ENCODE data around the gene MRM2. TPM values are rescaled to one million over a fixed set of nuclear protein-coding genes. Genes with fewer than 3 reads are reported as not detected.

The MRM2 gene
- total and polyA plus RNA-seq, 4 donors, result 9.7 to 14.9 (median 11.8) TPM

DNA sequence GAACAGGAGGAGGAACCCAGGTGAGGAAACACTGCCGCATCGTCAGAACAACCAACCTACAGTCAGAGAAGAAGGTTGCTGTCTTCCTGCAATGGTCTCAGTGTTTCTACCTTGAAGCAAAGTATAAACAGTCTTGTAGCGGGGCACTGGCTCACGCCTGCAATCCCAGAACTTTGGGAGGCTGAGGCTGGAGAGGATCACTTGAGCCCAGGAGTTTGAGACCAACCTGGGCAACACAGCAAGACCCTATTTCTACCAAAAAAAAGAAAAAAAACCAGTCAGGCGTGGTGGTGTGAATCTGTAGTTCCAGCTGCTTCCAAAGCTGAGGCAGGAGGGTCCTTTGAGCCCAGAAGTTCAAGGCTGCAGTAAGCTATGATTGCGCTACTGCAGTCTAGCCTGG, 48.9 kb upstream of the MRM2 start:
- DNase-seq (ENCODE audit: low spot score), result no peak
- H3K9me3 ChIP-seq (ENCODE audit: control insufficient read depth in 4 of 4, low read length in 3 of 4), result no peaks in the 10 kb centered on the region
- H3K4me1 ChIP-seq (ENCODE audit: control insufficient read depth in 4 of 4, insufficient read depth in 4 of 4, low read length in 3 of 4), result no peaks in the 10 kb centered on the region
- 96% methylated on average over 6 of the region's 6 CpGs for WGBS
- H3K4me3 ChIP-seq (ENCODE audit: low read depth in 1 of 3, low read length in 3 of 3), result no peak overlapping the region
- no peaks in the 10 kb centered on the region for H3K27me3 ChIP-seq (ENCODE audit: control insufficient read depth in 4 of 4, insufficient read depth in 4 of 4, low read length in 3 of 4)
- no peak overlapping the region for H3K9ac ChIP-seq (ENCODE audit: low read depth in 1 of 2, low read length in 2 of 2)
- H3K36me3 ChIP-seq (ENCODE audit: control insufficient read depth in 4 of 4, insufficient read depth in 3 of 4, low read depth in 1 of 4, low read length in 3 of 4), result no peaks in the 10 kb centered on the region
- TF ChIP-seq TAF1 (conservative IDR thresholded peaks at IDR 0.05) (no peak), SP1 (IDR thresholded peaks at IDR 0.05) (no peak), YY1 (IDR thresholded peaks at IDR 0.05) (no peak), FOXA2 (IDR thresholded peaks at IDR 0.05) (no peak), NR2F2 (IDR thresholded peaks at IDR 0.05) (no peak), HNF4G (IDR thresholded peaks at IDR 0.05) (no peak), EGR1 (IDR thresholded peaks at IDR 0.05; ENCODE audit: low read depth in 2 of 2) (no peak), JUND (IDR thresholded peaks at IDR 0.05) (no peak), FOXA1 (IDR thresholded peaks at IDR 0.05) (no peak), RAD21 (IDR thresholded peaks at IDR 0.05) (no peak)
- TF ChIP-seq, protein P1, sequence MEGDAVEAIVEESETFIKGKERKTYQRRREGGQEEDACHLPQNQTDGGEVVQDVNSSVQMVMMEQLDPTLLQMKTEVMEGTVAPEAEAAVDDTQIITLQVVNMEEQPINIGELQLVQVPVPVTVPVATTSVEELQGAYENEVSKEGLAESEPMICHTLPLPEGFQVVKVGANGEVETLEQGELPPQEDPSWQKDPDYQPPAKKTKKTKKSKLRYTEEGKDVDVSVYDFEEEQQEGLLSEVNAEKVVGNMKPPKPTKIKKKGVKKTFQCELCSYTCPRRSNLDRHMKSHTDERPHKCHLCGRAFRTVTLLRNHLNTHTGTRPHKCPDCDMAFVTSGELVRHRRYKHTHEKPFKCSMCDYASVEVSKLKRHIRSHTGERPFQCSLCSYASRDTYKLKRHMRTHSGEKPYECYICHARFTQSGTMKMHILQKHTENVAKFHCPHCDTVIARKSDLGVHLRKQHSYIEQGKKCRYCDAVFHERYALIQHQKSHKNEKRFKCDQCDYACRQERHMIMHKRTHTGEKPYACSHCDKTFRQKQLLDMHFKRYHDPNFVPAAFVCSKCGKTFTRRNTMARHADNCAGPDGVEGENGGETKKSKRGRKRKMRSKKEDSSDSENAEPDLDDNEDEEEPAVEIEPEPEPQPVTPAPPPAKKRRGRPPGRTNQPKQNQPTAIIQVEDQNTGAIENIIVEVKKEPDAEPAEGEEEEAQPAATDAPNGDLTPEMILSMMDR (IDR thresholded peaks at IDR 0.05; ENCODE audit: low read depth, low read length, missing input control), result no peak
- TF ChIP-seq, protein P2, sequence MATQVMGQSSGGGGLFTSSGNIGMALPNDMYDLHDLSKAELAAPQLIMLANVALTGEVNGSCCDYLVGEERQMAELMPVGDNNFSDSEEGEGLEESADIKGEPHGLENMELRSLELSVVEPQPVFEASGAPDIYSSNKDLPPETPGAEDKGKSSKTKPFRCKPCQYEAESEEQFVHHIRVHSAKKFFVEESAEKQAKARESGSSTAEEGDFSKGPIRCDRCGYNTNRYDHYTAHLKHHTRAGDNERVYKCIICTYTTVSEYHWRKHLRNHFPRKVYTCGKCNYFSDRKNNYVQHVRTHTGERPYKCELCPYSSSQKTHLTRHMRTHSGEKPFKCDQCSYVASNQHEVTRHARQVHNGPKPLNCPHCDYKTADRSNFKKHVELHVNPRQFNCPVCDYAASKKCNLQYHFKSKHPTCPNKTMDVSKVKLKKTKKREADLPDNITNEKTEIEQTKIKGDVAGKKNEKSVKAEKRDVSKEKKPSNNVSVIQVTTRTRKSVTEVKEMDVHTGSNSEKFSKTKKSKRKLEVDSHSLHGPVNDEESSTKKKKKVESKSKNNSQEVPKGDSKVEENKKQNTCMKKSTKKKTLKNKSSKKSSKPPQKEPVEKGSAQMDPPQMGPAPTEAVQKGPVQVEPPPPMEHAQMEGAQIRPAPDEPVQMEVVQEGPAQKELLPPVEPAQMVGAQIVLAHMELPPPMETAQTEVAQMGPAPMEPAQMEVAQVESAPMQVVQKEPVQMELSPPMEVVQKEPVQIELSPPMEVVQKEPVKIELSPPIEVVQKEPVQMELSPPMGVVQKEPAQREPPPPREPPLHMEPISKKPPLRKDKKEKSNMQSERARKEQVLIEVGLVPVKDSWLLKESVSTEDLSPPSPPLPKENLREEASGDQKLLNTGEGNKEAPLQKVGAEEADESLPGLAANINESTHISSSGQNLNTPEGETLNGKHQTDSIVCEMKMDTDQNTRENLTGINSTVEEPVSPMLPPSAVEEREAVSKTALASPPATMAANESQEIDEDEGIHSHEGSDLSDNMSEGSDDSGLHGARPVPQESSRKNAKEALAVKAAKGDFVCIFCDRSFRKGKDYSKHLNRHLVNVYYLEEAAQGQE (IDR thresholded peaks at IDR 0.05), result no peak
- H3K27ac ChIP-seq (ENCODE audit: low read depth in 1 of 2, low read length in 2 of 2), result no peak overlapping the region

DNA sequence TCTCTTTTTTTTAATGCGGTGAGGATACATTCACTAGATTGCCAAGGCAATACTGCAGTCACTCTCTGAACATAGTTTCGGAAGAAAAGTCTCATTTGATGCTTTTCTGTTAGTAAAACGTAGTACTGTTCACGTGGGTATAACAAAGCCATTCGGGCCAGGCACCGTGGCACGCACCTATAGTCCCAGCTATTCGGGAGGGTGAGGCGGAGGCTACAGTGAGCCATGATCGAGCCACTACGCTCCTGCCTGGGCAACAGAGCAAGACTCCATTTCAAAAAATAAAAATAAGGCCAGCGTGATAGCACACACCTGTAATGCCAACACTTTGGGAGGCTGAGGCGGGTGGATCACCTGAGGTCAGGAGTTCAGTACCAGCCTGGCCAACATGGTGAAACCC, 47.6 kb upstream of the MRM2 start:
- Histone ChIP-seq H3K4me1 (ENCODE audit: control insufficient read depth in 4 of 4, insufficient read depth in 4 of 4, low read length in 3 of 4) (no peaks in the 10 kb centered on the region), H3K4me3 (ENCODE audit: low read depth in 1 of 3, low read length in 3 of 3) (no peak overlapping the region), H3K36me3 (ENCODE audit: control insufficient read depth in 4 of 4, insufficient read depth in 3 of 4, low read depth in 1 of 4, low read length in 3 of 4) (no peaks in the 10 kb centered on the region), H3K9me3 (ENCODE audit: control insufficient read depth in 4 of 4, low read length in 3 of 4) (no peaks in the 10 kb centered on the region), H3K9ac (ENCODE audit: low read depth in 1 of 2, low read length in 2 of 2) (no peak overlapping the region), H3K27me3 (ENCODE audit: control insufficient read depth in 4 of 4, insufficient read depth in 4 of 4, low read length in 3 of 4) (no peaks in the 10 kb centered on the region), H3K27ac (ENCODE audit: low read depth in 1 of 2, low read length in 2 of 2) (no peak overlapping the region)
- 96% methylated on average over 13 of the region's 13 CpGs for WGBS
- TF ChIP-seq, protein P3, sequence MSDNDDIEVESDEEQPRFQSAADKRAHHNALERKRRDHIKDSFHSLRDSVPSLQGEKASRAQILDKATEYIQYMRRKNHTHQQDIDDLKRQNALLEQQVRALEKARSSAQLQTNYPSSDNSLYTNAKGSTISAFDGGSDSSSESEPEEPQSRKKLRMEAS (IDR thresholded peaks at IDR 0.05), result no peak
- TF ChIP-seq, protein P1 (IDR thresholded peaks at IDR 0.05; ENCODE audit: low read depth, low read length, missing input control), result no peak
- no peak for TF ChIP-seq YY1 (IDR thresholded peaks at IDR 0.05)
- no peak for TF ChIP-seq RXRA (IDR thresholded peaks at IDR 0.05)
- TF ChIP-seq TAF1 (conservative IDR thresholded peaks at IDR 0.05), result no peak
- no peak for DNase-seq (ENCODE audit: low spot score)
